K562 (cell line): ENCODE data around the gene SLC36A2.

Experiments
- ARID3A ChIP-seq: IDR thresholded peaks from 2 replicates; pipeline ENCODE4 v1.6.1; 2012; ENCODE audit warnings: low read depth, low read length, improper control_type of control experiment, borderline replicate concordance
- ATF3 ChIP-seq, 2 experiments: fragments of 450-650 bp in 1 of 2; sonication (generic) in 1 of 2; formaldehyde crosslinking in 1 of 2; IDR thresholded peaks in 1 of 2; conservative IDR thresholded peaks in 1 of 2; 2 replicates each; pipeline versions ENCODE4 v1.6.1 to v1.8.1; 2016 to 2023; ENCODE audit warnings: mild to moderate bottlenecking in 2 of 2, moderate library complexity in 2 of 2, inconsistent platforms in 1 of 2, missing genetic modification reagents in 1 of 2
- CTCF ChIP-seq, 3 experiments: IDR thresholded peaks in 2 of 3; conservative IDR thresholded peaks in 1 of 3; 2 replicates each; pipeline ENCODE4 v1.5.1; 2011 to 2012; ENCODE audit warnings: low read length in 3 of 3, mild to moderate bottlenecking in 3 of 3, control low read depth in 2 of 3, improper control_type of control experiment in 1 of 3, inconsistent platforms in 1 of 3, low read depth in 1 of 3, mixed read lengths in 1 of 3, moderate library complexity in 1 of 3; ENCODE audit not compliant: insufficient read depth in 2 of 3
- ELF1 ChIP-seq: fragments of 200-800 bp; sonication (Bioruptor generic); IDR thresholded peaks from 2 replicates; pipeline ENCODE4 v1.6.1; 2016; ENCODE audit warnings: missing genetic modification characterization, missing compliant biosample characterization
- EP300 ChIP-seq: IDR thresholded peaks from 2 replicates; pipeline ENCODE4 v1.6.1; 2012; ENCODE audit warnings: low read length, improper control_type of control experiment
- FOXP4 ChIP-seq: sonication (generic); formaldehyde crosslinking; IDR thresholded peaks from 2 replicates; pipeline ENCODE4 v1.8.0; 2022; ENCODE audit warnings: mild to moderate bottlenecking, missing genetic modification reagents, borderline replicate concordance
- GABPA ChIP-seq: fragments of 200-800 bp; sonication (Bioruptor generic); conservative IDR thresholded peaks from 2 replicates; pipeline ENCODE4 v1.6.1; 2016; ENCODE audit warnings: low read depth, missing genetic modification characterization, missing compliant biosample characterization
- KLF10 ChIP-seq: fragments of 250-450 bp; sonication (Bioruptor Pico); IDR thresholded peaks from 2 replicates; pipeline ENCODE4 v1.6.1; 2021; ENCODE audit warnings: matching md5 sums
- SAFB2 ChIP-seq: fragments of 200-400 bp; formaldehyde crosslinking; IDR thresholded peaks from 2 replicates; pipeline ENCODE4 v1.6.1; 2018; ENCODE audit warnings: borderline replicate concordance, low read length, low read depth, moderate library complexity; ENCODE audit not compliant: severe bottlenecking

- no peak for TF ChIP-seq SAFB2
- TF ChIP-seq FOXP4 = no peak
- TF ChIP-seq KLF10 (CRISPR knock-in tag) = no peak
- TF ChIP-seq CTCF (IDR thresholded peaks at IDR 0.05 in 2 of 3, conservative IDR thresholded peaks at IDR 0.05 in 1 of 3; ENCODE audit: insufficient read depth in 2 of 3, low read depth in 1 of 3, low read length in 3 of 3) = no peak
- no peak for TF ChIP-seq ELF1 (tag)
- TF ChIP-seq ATF3 (IDR thresholded peaks at IDR 0.05) = no peak
- TF ChIP-seq ATF3 (CRISPR knock-in tag; conservative IDR thresholded peaks at IDR 0.05) = no peak
- TF ChIP-seq ARID3A = no peak
- no peak for TF ChIP-seq EP300
- no peak for TF ChIP-seq GABPA (tag)
Measured at GRCh38 chr5:151303666-151304065, 43.7 kb downstream of the SLC36A2 start, which contains the start of gene SLC36A3.
